ENCODE measurements around the gene POLD4.
"Not testable (repeated sequence)": the region's sequence is repeated elsewhere in the genome, so short reads cannot be mapped to it uniquely, and the experiment has no call there.

Gene POLD4

GRCh38 chr11:67351275-67352005 is 1.9 kb downstream of the POLD4 start:
- DNase-seq, result peak; percentile 71

GRCh38 chr11:67349928-67350465 is 3.3 kb downstream of the POLD4 start:
- DNase-seq, result no peak

GRCh38 chr11:67349457-67349856 is 3.9 kb downstream of the POLD4 start:
- no peak for DNase-seq

- no peak for DNase-seq
Measured at GRCh38 chr11:67349036-67349435, 4.3 kb downstream of the POLD4 start.

GRCh38 chr11:67347964-67348749 is 5.2 kb downstream of the POLD4 start:
- DNase-seq, result no peak

- peak; percentile 91 for DNase-seq
Measured at GRCh38 chr11:67345920-67346819, 7.2 kb downstream of the POLD4 start.

GRCh38 chr11:67345247-67345919 is 8.0 kb downstream of the POLD4 start:
- DNase-seq, result no peak

- no peak for DNase-seq
Measured at GRCh38 chr11:67344264-67344663, 9.1 kb downstream of the POLD4 start.

- no peak for DNase-seq
Measured at GRCh38 chr11:67337257-67337656, 16.1 kb downstream of the POLD4 start.

- DNase-seq, result no peak
Measured at GRCh38 chr11:67332081-67332691, 21.2 kb downstream of the POLD4 start.

GRCh38 chr11:67323526-67323925 is 29.8 kb downstream of the POLD4 start:
- no peak for DNase-seq

- no peak for DNase-seq
Measured at GRCh38 chr11:67322049-67322448, 31.3 kb downstream of the POLD4 start.

- DNase-seq, result no peak
Measured at GRCh38 chr11:67321313-67321871, 32.0 kb downstream of the POLD4 start.

- DNase-seq, result no peak
Measured at GRCh38 chr11:67320691-67321090, 32.7 kb downstream of the POLD4 start.

- no peak for DNase-seq
Measured at GRCh38 chr11:67320011-67320410, 33.3 kb downstream of the POLD4 start.

- DNase-seq, result not testable (repeated sequence)
Measured at GRCh38 chr11:67318876-67319275, 34.5 kb downstream of the POLD4 start.

- DNase-seq, result peak; percentile 78
Measured at GRCh38 chr11:67317888-67318555, 35.3 kb downstream of the POLD4 start.

- peak; percentile 99 for DNase-seq
Measured at GRCh38 chr11:67317205-67317887, 36.0 kb downstream of the POLD4 start.

GRCh38 chr11:67316882-67317204 is 36.5 kb downstream of the POLD4 start:
- DNase-seq, result no peak

GRCh38 chr11:67315325-67315909 is 37.9 kb downstream of the POLD4 start:
- DNase-seq, result no peak
